ENCODE data around the gene NRP2.

DNA sequence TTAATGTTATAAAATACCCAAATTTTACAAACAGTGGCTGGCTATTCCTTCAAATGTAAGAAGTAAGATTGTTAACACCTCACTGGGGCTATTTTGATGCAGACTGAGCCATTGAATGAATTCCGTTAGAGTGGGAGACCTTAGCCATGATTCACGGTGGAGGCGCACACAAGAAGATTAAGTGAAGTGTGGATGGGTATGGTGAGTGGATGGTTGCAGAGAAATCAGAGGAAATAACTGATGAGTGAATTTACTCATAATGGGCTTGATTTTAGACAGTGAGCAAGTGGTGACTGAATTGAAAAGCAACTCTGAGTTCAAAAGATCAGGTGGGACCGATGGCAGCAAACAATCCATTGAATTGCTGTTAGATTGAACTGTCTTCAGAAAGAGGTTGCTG lies 75.0 kb downstream of the NRP2 start:
- TF ChIP-seq CTCF (conservative IDR thresholded peaks at IDR 0.05 in 1 of 2, IDR thresholded peaks at IDR 0.05 in 1 of 2; ENCODE audit: low read depth in 1 of 2, low read length in 2 of 2) (no peak), EZH2 (IDR thresholded peaks at IDR 0.05; ENCODE audit: low read length, missing control alignments) (no peak)

Measured in fibroblast of lung (primary cell).